ENCODE data around the gene CPLX3. TPM values are rescaled to one million over a fixed set of nuclear protein-coding genes. Genes with fewer than 3 reads are reported as not detected.

Gene CPLX3
- total RNA-seq (2022; extraction: Qiagen RNA extraction): 0.08 to 0.09 TPM in 2 of 5 replicates, not detected in the others

GRCh38 chr15:74826364-74826819 lies at the start of gene CPLX3:
Gene CPLX3 (plus strand): TSS chr15:74826627. CDS start chr15:74826704, 77 bp downstream.

GRCh38 chr15:74781431-74782258 lies 44.8 kb upstream of the CPLX3 start, which contains the start of gene CSK:
Gene CSK (plus strand): TSS chr15:74782080. CDS start chr15:74798298, 16,218 bp downstream.

GRCh38 chr15:74812533-74812932 lies 13.9 kb upstream of the CPLX3 start, which contains the start of gene LMAN1L:
Gene LMAN1L (plus strand): TSS chr15:74812835. CDS start chr15:74812855, 20 bp downstream.

GRCh38 chr15:74842581-74843444 lies 16.4 kb downstream of the CPLX3 start, which contains the start of gene ULK3:
Gene ULK3 (minus strand): TSS chr15:74843156. CDS start chr15:74843105, 51 bp downstream.

GRCh38 chr15:74873036-74873755 lies 46.8 kb downstream of the CPLX3 start, which contains the start of gene SCAMP2:
Gene SCAMP2 (minus strand): TSS chr15:74873365. CDS start chr15:74873255, 110 bp downstream.

Other genes with a start within 250 kb of the CPLX3 start
- 26.5 to 45.1 TPM (median 34.8 TPM) in 5 replicates for gene CLK3, start 210.8 kb upstream of the CPLX3 start, total RNA-seq (2022; extraction: Qiagen RNA extraction)
- gene EDC3, start 130.6 kb upstream of the CPLX3 start, total RNA-seq (2022; extraction: Qiagen RNA extraction): 18.0 to 23.2 TPM (median 21.9 TPM) in 5 replicates
- 1.2 to 2.2 TPM (median 1.6 TPM) in 5 replicates for gene CYP1A1, start 101.1 kb upstream of the CPLX3 start, total RNA-seq (2022; extraction: Qiagen RNA extraction)
- not detected in 5 replicates for gene CYP1A2, start 77.8 kb upstream of the CPLX3 start, total RNA-seq (2022; extraction: Qiagen RNA extraction)
- 56.3 to 65.7 TPM (median 62.4 TPM) in 5 replicates for gene CSK, start 44.5 kb upstream of the CPLX3 start, total RNA-seq (2022; extraction: Qiagen RNA extraction)
- gene LMAN1L, start 13.8 kb upstream of the CPLX3 start, total RNA-seq (2022; extraction: Qiagen RNA extraction): not detected in 5 replicates
- gene ULK3, start 16.5 kb downstream of the CPLX3 start, total RNA-seq (2022; extraction: Qiagen RNA extraction): 26.3 to 39.5 TPM (median 33.7 TPM) in 5 replicates
- gene SCAMP2, start 46.7 kb downstream of the CPLX3 start, total RNA-seq (2022; extraction: Qiagen RNA extraction): 54.9 to 66.9 TPM (median 64.2 TPM) in 5 replicates
- 27.0 to 40.6 TPM (median 30.8 TPM) in 5 replicates for gene MPI, start 63.4 kb downstream of the CPLX3 start, total RNA-seq (2022; extraction: Qiagen RNA extraction)
- 30.3 to 41.3 TPM (median 34.9 TPM) in 5 replicates for gene FAM219B, start 80.2 kb downstream of the CPLX3 start, total RNA-seq (2022; extraction: Qiagen RNA extraction)
- 526 to 592 TPM (median 554 TPM) in 5 replicates for gene COX5A, start 111.4 kb downstream of the CPLX3 start, total RNA-seq (2022; extraction: Qiagen RNA extraction)
- gene RPP25, start 130.1 kb downstream of the CPLX3 start, total RNA-seq (2022; extraction: Qiagen RNA extraction): 18.9 to 28.4 TPM (median 26.6 TPM) in 5 replicates
- gene SCAMP5, start 168.9 kb downstream of the CPLX3 start, total RNA-seq (2022; extraction: Qiagen RNA extraction): 10.3 to 14.6 TPM (median 12.4 TPM) in 5 replicates
- 18.0 to 21.6 TPM (median 18.2 TPM) in 5 replicates for gene PPCDC, start 197.0 kb downstream of the CPLX3 start, total RNA-seq (2022; extraction: Qiagen RNA extraction)